AG09319 (cell line): ENCODE data around the gene KCNA5.

ENCODE experiments used
- DNase-seq: peaks from one replicate; pipeline ENCODE4 v3.0.0-alpha.2; 2010; ENCODE audit warnings: low read depth; ENCODE audit errors: extremely low read depth
- TF ChIP-seq, protein P1 (sequence below): IDR thresholded peaks from 2 replicates; pipeline ENCODE4 v1.5.1; 2011; ENCODE audit warnings: low read depth, mild to moderate bottlenecking, inconsistent platforms, low read length, moderate library complexity

Gene KCNA5

DNA sequence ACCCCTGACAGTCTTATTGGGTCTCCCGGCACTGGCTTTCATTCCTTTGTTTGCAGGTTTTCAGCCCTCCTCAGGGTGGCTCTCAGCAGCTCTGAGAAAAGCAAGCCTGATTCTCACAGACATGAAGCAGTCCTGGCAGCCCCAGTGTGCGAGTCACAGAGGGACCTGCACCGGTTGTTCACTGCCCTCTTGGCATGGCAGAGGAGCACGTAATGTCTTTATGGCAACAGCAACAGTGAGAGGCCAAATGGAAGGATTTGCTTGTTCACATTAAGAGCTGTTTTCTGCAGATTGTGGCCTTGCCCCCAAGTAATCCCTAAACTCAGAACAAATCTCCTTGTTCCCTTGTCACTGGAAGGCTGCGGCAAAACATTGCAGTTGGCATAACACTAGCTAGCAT is 3.4 kb downstream of the KCNA5 start:
- TF ChIP-seq, protein P1, sequence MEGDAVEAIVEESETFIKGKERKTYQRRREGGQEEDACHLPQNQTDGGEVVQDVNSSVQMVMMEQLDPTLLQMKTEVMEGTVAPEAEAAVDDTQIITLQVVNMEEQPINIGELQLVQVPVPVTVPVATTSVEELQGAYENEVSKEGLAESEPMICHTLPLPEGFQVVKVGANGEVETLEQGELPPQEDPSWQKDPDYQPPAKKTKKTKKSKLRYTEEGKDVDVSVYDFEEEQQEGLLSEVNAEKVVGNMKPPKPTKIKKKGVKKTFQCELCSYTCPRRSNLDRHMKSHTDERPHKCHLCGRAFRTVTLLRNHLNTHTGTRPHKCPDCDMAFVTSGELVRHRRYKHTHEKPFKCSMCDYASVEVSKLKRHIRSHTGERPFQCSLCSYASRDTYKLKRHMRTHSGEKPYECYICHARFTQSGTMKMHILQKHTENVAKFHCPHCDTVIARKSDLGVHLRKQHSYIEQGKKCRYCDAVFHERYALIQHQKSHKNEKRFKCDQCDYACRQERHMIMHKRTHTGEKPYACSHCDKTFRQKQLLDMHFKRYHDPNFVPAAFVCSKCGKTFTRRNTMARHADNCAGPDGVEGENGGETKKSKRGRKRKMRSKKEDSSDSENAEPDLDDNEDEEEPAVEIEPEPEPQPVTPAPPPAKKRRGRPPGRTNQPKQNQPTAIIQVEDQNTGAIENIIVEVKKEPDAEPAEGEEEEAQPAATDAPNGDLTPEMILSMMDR: no peak
- no peak for DNase-seq

DNA sequence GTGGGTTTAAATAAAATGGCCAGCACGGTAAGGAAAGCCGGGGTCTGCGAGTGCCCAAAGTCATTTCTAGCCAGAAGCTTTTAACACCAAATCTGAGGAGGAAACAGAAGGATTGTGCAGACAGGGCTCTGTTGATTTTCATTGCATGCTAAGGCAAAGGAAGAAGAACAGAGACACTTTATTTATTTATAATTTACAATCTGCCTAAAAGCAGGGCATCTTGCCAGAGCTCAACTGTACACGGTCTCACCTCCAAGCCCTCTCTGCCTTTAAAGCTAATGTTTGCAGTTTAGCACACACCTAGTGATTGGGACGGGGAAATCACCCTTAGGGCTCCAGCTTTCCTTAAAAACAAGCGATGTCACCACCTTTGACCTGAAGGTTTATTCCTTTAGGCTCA is 4.0 kb downstream of the KCNA5 start:
- DNase-seq: no peak
- TF ChIP-seq, protein P1: no peak

DNA sequence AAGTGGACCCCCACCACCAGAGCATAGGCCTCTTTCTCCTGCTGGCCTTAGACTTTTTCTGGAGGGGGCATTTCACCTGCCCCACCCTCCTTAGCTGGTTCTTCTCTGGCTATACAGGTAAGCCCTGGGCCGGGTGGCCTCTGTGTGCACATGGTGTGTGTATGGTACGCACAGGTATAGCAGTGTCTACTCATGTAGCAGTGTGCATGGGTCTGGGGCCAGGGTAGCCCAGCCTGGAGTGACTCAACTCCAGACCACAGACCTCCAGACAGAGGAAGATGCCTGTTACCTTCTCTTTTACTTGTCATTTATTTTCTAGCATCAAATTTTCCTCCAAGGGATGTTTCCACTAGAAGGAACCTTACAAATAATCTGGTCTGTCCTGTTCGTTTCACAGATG is 6.9 kb downstream of the KCNA5 start:
- no peak for DNase-seq
- TF ChIP-seq, protein P1: no peak

DNA sequence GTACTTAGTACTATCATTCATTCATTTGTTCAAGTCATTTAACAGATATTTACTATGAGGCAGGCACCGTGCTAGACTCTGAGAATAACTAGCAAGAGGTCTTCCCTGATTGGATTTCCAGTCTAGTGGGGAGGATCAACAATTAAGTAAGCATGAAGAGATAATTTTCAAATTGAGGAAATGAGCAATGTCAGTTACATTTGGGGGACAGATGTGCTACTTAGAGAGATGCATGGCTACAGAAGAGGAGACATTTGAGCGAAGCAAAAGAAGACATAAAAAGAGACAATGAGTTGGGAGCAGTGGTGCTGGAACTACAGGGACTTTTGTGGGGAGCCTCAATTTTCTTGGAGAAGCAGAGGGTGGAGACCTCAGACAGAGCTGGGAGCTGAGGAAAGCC is 7.7 kb downstream of the KCNA5 start:
- no peak for DNase-seq
- TF ChIP-seq, protein P1: no peak

DNA sequence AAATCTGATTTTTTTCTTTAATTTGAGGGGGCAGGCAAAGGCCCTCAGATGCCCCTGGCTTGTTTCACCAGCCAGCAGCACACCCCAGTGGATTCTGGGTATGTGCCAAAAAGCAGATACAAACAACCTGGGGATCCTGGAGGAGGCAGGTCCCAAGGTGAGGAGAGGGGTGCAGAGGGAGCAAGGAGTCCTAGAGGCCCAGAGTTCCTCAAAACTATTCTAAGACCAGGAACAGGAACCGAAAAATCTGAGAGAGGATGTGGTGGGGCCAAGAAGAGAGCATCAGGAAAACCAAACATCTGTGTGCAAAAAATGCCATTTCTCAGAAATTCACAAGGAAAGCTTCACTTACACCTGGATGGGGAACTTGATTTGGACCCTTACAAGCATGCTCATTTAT is 8.2 kb downstream of the KCNA5 start:
- TF ChIP-seq, protein P1: no peak
- no peak for DNase-seq

DNA sequence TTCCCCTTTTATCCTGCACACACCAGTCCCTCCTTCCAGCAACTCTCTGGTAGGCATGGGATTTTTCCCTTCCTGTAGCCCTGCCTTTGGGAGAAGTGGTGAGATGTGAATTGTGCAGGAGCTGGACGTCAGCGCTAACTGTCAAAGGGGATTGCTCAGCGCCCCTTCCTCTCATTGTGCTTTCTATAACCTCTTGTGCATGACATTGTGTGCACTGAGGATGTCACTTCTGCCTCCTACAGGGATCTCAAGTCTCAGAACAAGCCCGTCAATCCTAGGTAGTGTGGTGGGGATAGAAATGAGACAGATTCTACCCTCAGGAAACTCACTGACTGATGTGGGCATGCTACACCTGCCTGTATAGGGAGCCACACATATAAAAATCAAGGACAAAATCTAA is 8.7 kb downstream of the KCNA5 start:
- DNase-seq: no peak

DNA sequence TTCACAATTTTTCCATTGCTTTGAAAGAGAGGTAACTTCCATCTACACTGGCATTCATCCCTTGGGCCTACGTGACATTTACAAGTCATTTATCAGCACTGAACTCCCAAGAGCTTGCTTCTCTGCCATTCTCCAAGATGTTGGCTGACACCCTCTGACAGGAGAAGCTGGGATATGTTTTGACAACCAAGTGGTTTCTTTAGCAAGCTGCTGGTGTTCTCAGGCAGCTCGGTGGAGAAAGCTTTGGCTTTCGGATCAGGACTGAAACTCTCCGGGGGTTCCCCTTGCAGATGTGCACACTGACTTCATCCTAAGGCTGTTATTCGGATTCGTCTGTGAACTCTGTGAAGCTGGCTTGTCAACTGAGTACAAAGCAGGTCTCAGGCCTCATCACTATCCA is 15.7 kb downstream of the KCNA5 start:
- TF ChIP-seq, protein P1: no peak
- no peak for DNase-seq

More for the DNA sequence above, 8.7 kb downstream of the KCNA5 start:
- TF ChIP-seq, protein P1: no peak

DNA sequence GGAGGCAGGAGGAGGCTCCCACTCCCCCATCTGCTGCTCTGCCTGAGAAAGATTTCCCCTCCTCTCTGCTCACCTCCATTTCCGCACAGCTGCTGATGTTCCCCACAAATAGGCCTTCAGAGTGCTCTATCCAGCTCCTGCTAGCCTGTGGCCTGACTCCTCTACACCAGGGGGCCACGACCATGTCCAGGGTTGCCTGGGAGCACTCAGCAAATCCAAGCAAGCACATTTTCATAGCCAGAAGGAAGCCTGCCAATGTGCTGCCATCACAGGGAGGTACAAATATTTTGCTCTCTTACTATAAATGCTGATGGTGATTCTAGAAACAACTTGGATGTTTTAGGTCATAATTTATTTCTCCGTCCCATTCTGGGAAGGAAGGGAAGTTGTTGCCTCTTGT is 17.3 kb downstream of the KCNA5 start:
- TF ChIP-seq, protein P1: no peak
- DNase-seq: no peak
